Measurements from ENCODE around the gene HAP1.

The HAP1 gene

GRCh38 chr17:41762841-41763240, 28.4 kb upstream of the HAP1 start:
- no peak for TF ChIP-seq CTCF (IDR thresholded peaks at IDR 0.05; ENCODE audit: low read depth, low read length, missing control alignments)
- no peak overlapping the region for H3K4me3 ChIP-seq (replicated peaks; ENCODE audit: low read depth, low read length)
- DNase-seq (ENCODE audit: extremely low read depth, low read depth), result no peak

- DNase-seq (ENCODE audit: extremely low read depth, low read depth), result no peak
- TF ChIP-seq CTCF (IDR thresholded peaks at IDR 0.05; ENCODE audit: low read depth, low read length, missing control alignments), result no peak
- no peak overlapping the region for H3K4me3 ChIP-seq (replicated peaks; ENCODE audit: low read depth, low read length)
These were observed 27.9 kb upstream of the HAP1 start for GRCh38 chr17:41762391-41762790.

GRCh38 chr17:41760878-41761277, 26.4 kb upstream of the HAP1 start:
- TF ChIP-seq CTCF (IDR thresholded peaks at IDR 0.05; ENCODE audit: low read depth, low read length, missing control alignments), result no peak
- no peak for DNase-seq (ENCODE audit: extremely low read depth, low read depth)
- no peak overlapping the region for H3K4me3 ChIP-seq (replicated peaks; ENCODE audit: low read depth, low read length)

- no peak overlapping the region for H3K4me3 ChIP-seq (replicated peaks; ENCODE audit: low read depth, low read length)
- DNase-seq (ENCODE audit: extremely low read depth, low read depth), result no peak
- TF ChIP-seq CTCF (IDR thresholded peaks at IDR 0.05; ENCODE audit: low read depth, low read length, missing control alignments), result no peak
These were observed 24.2 kb upstream of the HAP1 start for GRCh38 chr17:41758601-41759000.

- no peak for DNase-seq (ENCODE audit: extremely low read depth, low read depth)
- TF ChIP-seq CTCF (IDR thresholded peaks at IDR 0.05; ENCODE audit: low read depth, low read length, missing control alignments), result no peak
- no peak overlapping the region for H3K4me3 ChIP-seq (replicated peaks; ENCODE audit: low read depth, low read length)
These were observed 19.6 kb upstream of the HAP1 start for GRCh38 chr17:41754066-41754465.

- no peak for TF ChIP-seq CTCF (IDR thresholded peaks at IDR 0.05; ENCODE audit: low read depth, low read length, missing control alignments)
- DNase-seq (ENCODE audit: extremely low read depth, low read depth), result no peak
These were observed 16.8 kb upstream of the HAP1 start for GRCh38 chr17:41751288-41751687.

GRCh38 chr17:41750862-41751261, 16.4 kb upstream of the HAP1 start:
- DNase-seq (ENCODE audit: extremely low read depth, low read depth), result no peak
- no peak for TF ChIP-seq CTCF (IDR thresholded peaks at IDR 0.05; ENCODE audit: low read depth, low read length, missing control alignments)
- H3K4me3 ChIP-seq (replicated peaks; ENCODE audit: low read depth, low read length), result no peak overlapping the region

More at GRCh38 chr17:41751288-41751687, 16.8 kb upstream of the HAP1 start:
- H3K4me3 ChIP-seq (replicated peaks; ENCODE audit: low read depth, low read length), result no peak overlapping the region

Measured in HFF-Myc (cell line).